Mesendoderm (in vitro differentiated cells): ENCODE measurements around the gene PROX2. TPM values are rescaled to one million over a fixed set of nuclear protein-coding genes. Genes with fewer than 3 reads are reported as not detected.

Experiments
- DNase-seq: peaks from one replicate; pipeline ENCODE4 v3.0.0; 2013
- H2AK5ac ChIP-seq: 2 replicates; pipeline ENCODE4 v1.6.1; 2013; ENCODE audit warnings: low read length, inconsistent platforms
- H2BK120ac ChIP-seq: 2 replicates; pipeline ENCODE4 v1.6.1; 2013; ENCODE audit warnings: low read depth, mild to moderate bottlenecking, low read length, moderate library complexity, mixed read lengths
- H2BK15ac ChIP-seq: replicated peaks from 2 replicates; pipeline ENCODE4 v1.6.1; 2013; ENCODE audit warnings: low read depth, mild to moderate bottlenecking, moderate library complexity
- H2BK5ac ChIP-seq: 2 replicates; pipeline ENCODE4 v1.6.1; 2013; ENCODE audit warnings: low read length, inconsistent platforms
- H3K18ac ChIP-seq: 2 replicates; pipeline ENCODE4 v1.6.1; 2013; ENCODE audit warnings: mild to moderate bottlenecking, low read length, mixed read lengths
- H3K23ac ChIP-seq: one replicate; pipeline ENCODE4 v1.6.1; 2013; ENCODE audit warnings: low read length
- H3K27ac ChIP-seq: 2 replicates; pipeline ENCODE4 v1.5.1; 2013; ENCODE audit warnings: low read depth, mild to moderate bottlenecking, inconsistent platforms, low read length, moderate library complexity
- H3K27me3 ChIP-seq: 2 replicates; pipeline ENCODE4 v1.6.1; 2013; ENCODE audit warnings: low read length, control low read depth, mild to moderate bottlenecking, inconsistent platforms; ENCODE audit not compliant: insufficient read depth, poor library complexity
- H3K36me3 ChIP-seq: 2 replicates; pipeline ENCODE4 v1.6.1; 2013; ENCODE audit warnings: low read length, inconsistent platforms; ENCODE audit not compliant: control insufficient read depth, insufficient read depth
- H3K4ac ChIP-seq: one replicate; pipeline ENCODE4 v1.6.1; 2013; ENCODE audit warnings: low read depth, mild to moderate bottlenecking, low read length, moderate library complexity
- H3K4me1 ChIP-seq: 2 replicates; pipeline ENCODE4 v1.6.1; 2013; ENCODE audit warnings: low read depth, low read length, inconsistent platforms; ENCODE audit not compliant: control insufficient read depth
- H3K4me2 ChIP-seq: 2 replicates; pipeline ENCODE4 v1.6.1; 2013; ENCODE audit warnings: low read length
- H3K4me3 ChIP-seq: 2 replicates; pipeline ENCODE4 v1.5.1; 2013; ENCODE audit warnings: mild to moderate bottlenecking, low read length
- H3K56ac ChIP-seq: one replicate; pipeline ENCODE4 v1.6.1; 2013; ENCODE audit warnings: low read length
- H3K79me1 ChIP-seq: 2 replicates; pipeline ENCODE4 v1.6.1; 2013; ENCODE audit warnings: low read length, inconsistent platforms
- H3K79me2 ChIP-seq: 2 replicates; pipeline ENCODE4 v1.6.1; 2013; ENCODE audit warnings: mild to moderate bottlenecking, low read length; ENCODE audit not compliant: control insufficient read depth, insufficient read depth
- H3K9ac ChIP-seq: 2 replicates; pipeline ENCODE4 v1.6.1; 2013; ENCODE audit warnings: low read length, inconsistent platforms
- H4K5ac ChIP-seq: one replicate; pipeline ENCODE4 v1.6.1; 2013; ENCODE audit warnings: low read length
- H4K8ac ChIP-seq: one replicate; pipeline ENCODE4 v1.6.1; 2013; ENCODE audit warnings: low read depth, mild to moderate bottlenecking, control low read depth, low read length, moderate library complexity
- WGBS: extraction: QIAGEN DNeasy Blood & Tissue Kit; methylation state at CpG from one replicate; pipeline ENCODE4 v1.1.7; 2013; ENCODE audit warnings: low lambda C conversion rate, missing lambda C conversion rate; ENCODE audit not compliant: insufficient coverage; ENCODE audit errors: extremely low coverage; 5-methylcytosine and 5-hydroxymethylcytosine counted together
- polyA plus RNA-seq, 2 experiments: library from polyadenylated mRNA; stranded (reverse); fragments of 200-250 nt; gene quantifications; one replicate each; pipeline ENCODE4 v1.2.3, GENCODE V29; 2013

PROX2 gene
- polyA plus RNA-seq (2013, experiment 1 of 2) = 0.01 TPM
- polyA plus RNA-seq (2013, experiment 2 of 2) = 0.04 TPM

DNA sequence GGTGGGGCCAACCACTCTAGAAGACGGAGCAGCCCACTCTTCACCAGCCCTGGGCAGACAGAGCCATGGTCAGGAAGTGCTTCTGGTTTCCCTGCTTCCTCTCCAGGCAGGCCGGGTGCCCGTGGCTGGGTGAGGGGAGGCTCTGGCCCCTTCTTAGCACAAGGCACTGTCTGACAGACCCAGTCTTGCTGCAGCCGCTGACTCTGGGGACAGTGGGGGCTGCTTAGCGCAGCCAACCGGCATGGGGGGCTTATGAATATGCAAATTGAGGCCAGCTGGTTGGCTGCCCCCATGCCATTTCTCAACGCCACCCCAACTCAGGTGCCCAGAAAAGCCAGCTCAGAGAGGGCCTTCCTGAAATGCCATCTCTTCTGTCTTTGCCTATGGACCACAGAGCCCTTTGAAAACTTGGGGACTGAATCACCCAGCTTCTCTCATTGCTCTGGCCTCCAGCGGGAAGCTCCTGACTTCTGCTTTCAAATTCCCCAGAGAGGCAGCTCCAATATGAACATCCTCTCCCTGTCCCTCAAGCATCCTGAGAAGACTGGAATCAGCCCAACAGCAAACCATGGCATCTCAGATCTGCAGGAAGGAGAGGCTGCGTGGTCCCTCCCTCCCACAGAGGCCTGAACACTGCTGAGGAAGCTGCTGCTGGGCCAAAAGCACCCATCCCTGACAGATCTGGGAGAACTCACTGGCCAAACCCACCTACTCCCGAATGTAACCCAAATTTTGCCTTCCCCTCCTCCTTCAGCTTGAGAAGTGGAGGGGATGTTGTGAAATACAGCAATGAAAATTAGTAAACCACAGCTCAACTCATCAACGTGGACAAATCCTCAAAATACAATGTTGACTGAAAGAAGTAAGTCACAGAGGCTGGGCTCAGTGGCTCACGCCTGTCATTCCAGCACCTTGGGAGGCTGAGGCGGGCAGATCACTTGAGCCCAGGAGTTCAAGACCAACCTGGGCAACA lies at the start of gene PROX2:
Gene PROX2, minus strand, starts transcription at position 205 of the 973 bp plus-strand sequence. CDS start 12,311 bp downstream, outside the sequence.
- H3K9ac ChIP-seq = no peak within 1 kb of the TSS
- H4K8ac ChIP-seq = no peak within 1 kb of the TSS
- no peak for DNase-seq
- no peak within 1 kb of the TSS for H4K5ac ChIP-seq
- no peak within 1 kb of the TSS for H3K27ac ChIP-seq
- H3K18ac ChIP-seq = no peak within 1 kb of the TSS
- WGBS = no CpG with 5 or more reads among the region's 13 CpGs
- H3K4me3 ChIP-seq = no peak within 1 kb of the TSS
- no peak within 1 kb of the TSS for H2BK5ac ChIP-seq
- no peak within 1 kb of the TSS for H3K4me2 ChIP-seq
- H3K79me2 ChIP-seq = no peaks in the 10 kb centered on the region
- no peaks in the 10 kb centered on the region for H3K27me3 ChIP-seq
- no peak within 1 kb of the TSS for H3K23ac ChIP-seq
- no peak within 1 kb of the TSS for H2BK120ac ChIP-seq
- no peaks in the 10 kb centered on the region for H3K36me3 ChIP-seq
- H3K4ac ChIP-seq = no peak within 1 kb of the TSS
- no peaks in the 10 kb centered on the region for H3K4me1 ChIP-seq
- H2AK5ac ChIP-seq = no peak within 1 kb of the TSS
- no peak within 1 kb of the TSS for H3K56ac ChIP-seq
- no peak within 1 kb of the TSS for H2BK15ac ChIP-seq
- H3K79me1 ChIP-seq = no peaks in the 10 kb centered on the region

DNA sequence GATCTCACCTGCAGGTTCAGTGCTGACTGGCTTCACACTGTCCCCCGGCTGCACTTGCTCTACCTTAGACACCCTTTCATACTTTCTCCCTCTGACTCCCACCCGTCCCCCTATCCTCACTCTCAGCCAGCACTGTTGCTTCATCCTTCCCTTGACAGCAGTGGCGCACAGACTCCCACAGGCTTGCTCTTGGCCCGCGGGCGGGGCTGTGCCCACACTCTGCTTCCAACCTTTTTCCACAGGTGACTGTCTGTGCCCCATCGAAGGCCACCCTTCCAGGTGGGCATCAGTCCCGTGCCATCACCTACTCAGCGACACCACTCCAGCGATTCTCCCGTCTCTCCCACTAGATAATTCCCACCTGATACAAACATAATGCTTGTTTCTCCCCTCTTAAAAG lies 48.1 kb upstream of the PROX2 start:
- no CpG with 5 or more reads among the region's 11 CpGs for WGBS
- Histone ChIP-seq H4K8ac (no peak overlapping the region), H2AK5ac (no peak overlapping the region)

DNA sequence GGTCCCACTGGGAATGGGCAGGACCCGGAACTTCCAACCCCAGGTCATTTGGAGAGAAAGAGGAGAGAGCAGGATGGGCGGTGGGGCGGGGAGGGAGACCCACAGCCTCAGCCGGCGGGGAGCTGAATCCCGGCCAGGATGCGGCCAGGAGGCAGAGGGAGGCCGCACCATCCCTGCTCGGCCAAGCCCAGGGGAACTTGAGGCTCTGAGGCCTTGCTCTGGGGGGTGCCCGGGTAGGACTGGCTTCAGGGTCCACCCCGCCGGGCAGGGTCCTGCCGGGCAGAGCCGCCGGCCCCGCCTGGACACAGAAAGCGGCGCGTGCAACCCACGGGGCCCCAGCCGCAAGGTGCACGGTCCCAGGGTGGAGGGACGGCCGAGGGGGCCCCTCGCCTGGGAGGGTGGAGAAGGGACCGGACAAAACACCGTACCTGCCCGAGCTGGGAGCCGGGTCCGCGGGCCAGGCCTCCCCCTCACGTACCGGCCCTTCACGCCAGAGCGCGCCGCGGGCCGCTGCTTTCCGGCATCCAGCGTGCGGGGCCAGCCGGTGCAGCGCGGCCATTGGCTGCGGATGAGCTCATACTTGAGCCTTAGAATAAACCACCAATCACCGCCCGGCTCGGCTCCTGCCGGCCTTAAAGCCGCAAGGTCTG lies 46.9 kb upstream of the PROX2 start, which contains the start of gene RPS6KL1:
Gene RPS6KL1, minus strand, starts transcription at position 509 of the 650 bp plus-strand sequence. CDS start 1,719 bp downstream, outside the sequence.
- no peaks in the 10 kb centered on the region for H3K27me3 ChIP-seq
- no CpG with 5 or more reads among the region's 51 CpGs for WGBS
- peak within 1 kb of the TSS; percentile 79 for H3K56ac ChIP-seq
- no peak within 1 kb of the TSS for H3K18ac ChIP-seq
- H3K4ac ChIP-seq = no peak within 1 kb of the TSS
- H2BK5ac ChIP-seq = no peak within 1 kb of the TSS
- H3K4me1 ChIP-seq = no peaks in the 10 kb centered on the region
- DNase-seq = peak; percentile 94
- no peak within 1 kb of the TSS for H3K27ac ChIP-seq
- H3K23ac ChIP-seq = no peak within 1 kb of the TSS
- H3K9ac ChIP-seq = peak within 1 kb of the TSS; percentile 57
- H3K4me2 ChIP-seq = peak within 1 kb of the TSS; percentile 32
- H2AK5ac ChIP-seq = no peak within 1 kb of the TSS
- no peak within 1 kb of the TSS for H2BK15ac ChIP-seq
- peak within 1 kb of the TSS; percentile 24 for H3K4me3 ChIP-seq
- no peaks in the 10 kb centered on the region for H3K79me2 ChIP-seq
- H4K8ac ChIP-seq = no peak within 1 kb of the TSS
- no peak within 1 kb of the TSS for H2BK120ac ChIP-seq
- H3K36me3 ChIP-seq = no peaks in the 10 kb centered on the region
- no peaks in the 10 kb centered on the region for H3K79me1 ChIP-seq
- peak within 1 kb of the TSS; percentile 87 for H4K5ac ChIP-seq

More for the DNA sequence above, 48.1 kb upstream of the PROX2 start:
- H3K56ac ChIP-seq = no peak overlapping the region
- H3K4me2 ChIP-seq = no peak overlapping the region
- no peaks in the 10 kb centered on the region for H3K4me1 ChIP-seq
- no peaks in the 10 kb centered on the region for H3K27me3 ChIP-seq
- no peak overlapping the region for H3K27ac ChIP-seq
- no peak for DNase-seq
- no peak overlapping the region for H3K9ac ChIP-seq
- no peak overlapping the region for H3K18ac ChIP-seq
- no peak overlapping the region for H2BK5ac ChIP-seq
- H3K4ac ChIP-seq = no peak overlapping the region
- H3K79me2 ChIP-seq = no peaks in the 10 kb centered on the region
- no peaks in the 10 kb centered on the region for H3K79me1 ChIP-seq
- no peak overlapping the region for H2BK120ac ChIP-seq
- no peak overlapping the region for H3K23ac ChIP-seq
- H4K5ac ChIP-seq = no peak overlapping the region
- H2BK15ac ChIP-seq = no peak overlapping the region
- no peaks in the 10 kb centered on the region for H3K36me3 ChIP-seq
- no peak overlapping the region for H3K4me3 ChIP-seq

GRCh38 chr14:74921987-74922751 lies 46.2 kb upstream of the PROX2 start:
- Histone ChIP-seq H3K4me2 (peak overlapping the region; percentile 32), H3K18ac (no peak overlapping the region), H3K9ac (peak overlapping the region; percentile 57), H3K27me3 (no peaks in the 10 kb centered on the region), H2AK5ac (no peak overlapping the region), H3K4ac (no peak overlapping the region), H2BK5ac (no peak overlapping the region), H3K23ac (no peak overlapping the region), H3K36me3 (no peaks in the 10 kb centered on the region), H3K79me1 (no peaks in the 10 kb centered on the region), H3K56ac (peak overlapping the region; percentile 79), H3K4me1 (no peaks in the 10 kb centered on the region), H2BK15ac (no peak overlapping the region), H3K27ac (no peak overlapping the region), H3K4me3 (no peak overlapping the region), H4K8ac (no peak overlapping the region), H3K79me2 (no peaks in the 10 kb centered on the region), H4K5ac (peak overlapping the region; percentile 87), H2BK120ac (no peak overlapping the region)
- no CpG with 5 or more reads among the region's 19 CpGs for WGBS
- no peak for DNase-seq

DNA sequence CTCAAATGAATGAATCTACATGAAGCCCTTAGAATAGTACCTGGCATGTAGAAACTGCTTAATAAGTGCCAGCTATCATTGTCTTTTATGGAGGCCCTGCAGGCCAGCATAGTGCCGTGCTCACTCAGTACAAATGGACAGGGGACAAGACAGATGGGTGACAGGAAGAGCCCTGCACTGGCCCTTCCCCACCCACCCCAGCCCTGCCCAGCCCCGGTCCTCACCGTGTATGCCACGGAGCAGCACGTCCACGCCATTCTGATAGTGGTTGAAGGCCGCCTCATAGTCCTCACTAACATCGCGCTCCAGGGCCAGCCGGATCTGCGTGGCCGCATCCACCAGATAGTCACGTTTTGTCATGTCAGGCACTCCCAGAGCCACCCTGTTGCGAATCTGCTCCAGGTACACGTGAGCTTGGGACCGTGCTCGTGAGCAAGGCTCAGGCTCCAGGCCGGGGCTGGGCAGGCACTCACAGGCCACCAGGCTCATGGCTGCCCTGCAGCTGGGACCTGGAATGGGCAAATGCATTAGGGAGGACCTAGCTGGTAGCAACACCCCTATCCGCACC lies 45.2 kb upstream of the PROX2 start:
- no CpG with 5 or more reads among the region's 19 CpGs for WGBS
- Histone ChIP-seq H3K4ac (no peak overlapping the region), H3K18ac (no peak overlapping the region), H2BK120ac (no peak overlapping the region), H2AK5ac (no peak overlapping the region), H4K8ac (no peak overlapping the region), H3K79me2 (no peaks in the 10 kb centered on the region), H3K56ac (no peak overlapping the region), H3K36me3 (no peaks in the 10 kb centered on the region), H2BK5ac (no peak overlapping the region), H3K27me3 (no peaks in the 10 kb centered on the region), H3K4me3 (no peak overlapping the region), H3K4me2 (no peak overlapping the region), H3K4me1 (no peaks in the 10 kb centered on the region), H4K5ac (no peak overlapping the region), H3K9ac (no peak overlapping the region), H3K23ac (no peak overlapping the region), H3K79me1 (no peaks in the 10 kb centered on the region), H2BK15ac (no peak overlapping the region), H3K27ac (no peak overlapping the region)
- no peak for DNase-seq
